Central memory CD8-positive, alpha-beta T cell (primary cell): ENCODE results near the gene ZNF575.
"Not testable (repeated sequence)": the region's sequence is repeated elsewhere in the genome, so short reads cannot be mapped to it uniquely, and the experiment has no call there.

ENCODE experiments used
- ATAC-seq: fragments of 150-1000 bp; cut with Tn5 transposase; replicated peaks from 2 replicates; pipeline ENCODE4 v1.10.0; 2022; ENCODE audit warnings: mild to moderate bottlenecking, moderate FRiP score, moderate number of reproducible peaks; ENCODE audit not compliant: poor library complexity, severe bottlenecking; ENCODE audit errors: extremely low read depth
- DNase-seq, 2 donors: peaks; one replicate each; pipeline ENCODE4 v3.0.0; 2021; ENCODE audit warnings: low spot score in 2 of 2
- H3K27ac Mint-ChIP-seq: one replicate; pipeline ENCODE4 v1.8.0; 2022; ENCODE audit warnings: low read depth, mild to moderate bottlenecking, moderate library complexity, mixed read lengths
- H3K27me3 Mint-ChIP-seq: one replicate; pipeline ENCODE4 v1.8.0; 2022; ENCODE audit warnings: mixed read lengths
- H3K36me3 Mint-ChIP-seq: one replicate; pipeline ENCODE4 v1.8.0; 2022; ENCODE audit warnings: mild to moderate bottlenecking, moderate library complexity, mixed read lengths; ENCODE audit not compliant: insufficient read depth
- H3K4me1 Mint-ChIP-seq: one replicate; pipeline ENCODE4 v1.8.0; 2022; ENCODE audit warnings: mixed read lengths
- H3K4me3 Mint-ChIP-seq: one replicate; pipeline ENCODE4 v1.8.0; 2022; ENCODE audit warnings: mild to moderate bottlenecking, moderate library complexity, mixed read lengths
- H3K9me3 Mint-ChIP-seq: one replicate; pipeline ENCODE4 v1.8.0; 2022; ENCODE audit warnings: mixed read lengths

The ZNF575 gene

GRCh38 chr19:43534816-43535761 is 2.1 kb downstream of the ZNF575 start:
- Mint-ChIP-seq H3K4me3 (peak overlapping the region; percentile 25), H3K4me1 (peaks cover 23% of the 10 kb centered on the region), H3K27me3 (no peaks in the 10 kb centered on the region), H3K27ac (peak overlapping the region; percentile 82), H3K9me3 (peaks cover 11% of the 10 kb centered on the region), H3K36me3 (peaks cover 11% of the 10 kb centered on the region)
- no peak for DNase-seq
- no peak for ATAC-seq

DNA sequence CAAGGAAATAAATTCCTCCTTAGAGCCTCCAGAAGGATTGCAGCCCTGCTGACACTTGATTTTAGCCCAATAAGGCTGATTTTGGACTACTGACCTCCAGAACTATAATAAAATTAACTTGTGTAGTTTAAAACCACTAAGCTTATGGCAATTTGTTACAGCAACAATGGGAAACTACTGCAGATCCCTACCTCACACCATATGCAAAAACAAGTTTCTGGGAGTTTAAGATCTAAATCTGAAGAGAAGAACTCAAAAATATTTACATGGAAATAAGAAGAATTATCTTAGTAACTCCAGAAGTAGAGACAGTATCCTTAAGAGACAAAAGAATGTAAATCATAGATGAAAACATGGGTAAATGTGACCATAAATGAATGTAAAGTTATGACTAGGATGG is 5.9 kb downstream of the ZNF575 start:
- Mint-ChIP-seq H3K4me3 (no peak overlapping the region), H3K36me3 (peaks cover 16% of the 10 kb centered on the region), H3K27ac (no peak overlapping the region), H3K27me3 (no peaks in the 10 kb centered on the region), H3K4me1 (peaks cover 9% of the 10 kb centered on the region), H3K9me3 (peaks cover 11% of the 10 kb centered on the region)
- ATAC-seq (no peak), DNase-seq (no peak)

- H3K4me1 Mint-ChIP-seq = peaks cover 3% of the 10 kb centered on the region
- H3K36me3 Mint-ChIP-seq = peaks cover 15% of the 10 kb centered on the region
- H3K27ac Mint-ChIP-seq = no peak overlapping the region
- DNase-seq = no peak
- ATAC-seq = no peak
- H3K9me3 Mint-ChIP-seq = peaks cover 11% of the 10 kb centered on the region
- H3K4me3 Mint-ChIP-seq = no peak overlapping the region
- no peaks in the 10 kb centered on the region for H3K27me3 Mint-ChIP-seq
These were observed 7.4 kb downstream of the ZNF575 start for GRCh38 chr19:43540381-43540780.

GRCh38 chr19:43541920-43542650 is 9.1 kb downstream of the ZNF575 start:
- Mint-ChIP-seq H3K27ac (no peak overlapping the region), H3K9me3 (peaks cover 11% of the 10 kb centered on the region), H3K27me3 (no peaks in the 10 kb centered on the region), H3K36me3 (peaks cover 16% of the 10 kb centered on the region), H3K4me1 (no peaks in the 10 kb centered on the region), H3K4me3 (no peak overlapping the region)
- no peak for DNase-seq
- ATAC-seq = no peak

- Mint-ChIP-seq H3K4me1 (no peaks in the 10 kb centered on the region), H3K36me3 (peaks cover 17% of the 10 kb centered on the region), H3K9me3 (peaks cover 3% of the 10 kb centered on the region), H3K27ac (peak overlapping the region; percentile 35), H3K27me3 (no peaks in the 10 kb centered on the region), H3K4me3 (no peak overlapping the region)
- ATAC-seq = no peak
- DNase-seq = no peak
These were observed 11.1 kb downstream of the ZNF575 start for GRCh38 chr19:43544077-43544476.

DNA sequence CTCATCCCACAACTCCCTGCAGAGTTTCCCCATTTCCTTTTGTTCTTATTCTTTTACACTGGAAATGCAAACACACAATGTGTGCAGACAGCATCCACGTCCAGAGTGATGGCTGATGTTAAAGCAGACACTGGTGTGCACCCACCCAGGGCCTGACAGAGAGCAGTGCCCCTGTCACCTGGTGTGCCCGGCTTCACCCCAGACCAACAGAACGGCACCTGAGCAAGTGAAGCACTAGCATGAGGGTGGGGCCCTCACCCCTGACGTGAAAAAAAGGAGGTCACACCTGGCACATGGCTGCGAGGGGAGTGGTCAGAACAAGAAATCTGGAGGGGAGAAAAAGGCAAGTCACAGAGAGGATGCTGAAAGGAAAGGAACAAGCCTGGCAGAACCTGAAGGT is 12.3 kb downstream of the ZNF575 start:
- peak overlapping the region; percentile 45 for H3K4me3 Mint-ChIP-seq
- ATAC-seq (no peak), DNase-seq (no peak)
- H3K9me3 Mint-ChIP-seq = no peaks in the 10 kb centered on the region
- peaks cover 23% of the 10 kb centered on the region for H3K36me3 Mint-ChIP-seq
- H3K27ac Mint-ChIP-seq = no peak overlapping the region
- H3K4me1 Mint-ChIP-seq = no peaks in the 10 kb centered on the region
- no peaks in the 10 kb centered on the region for H3K27me3 Mint-ChIP-seq

DNA sequence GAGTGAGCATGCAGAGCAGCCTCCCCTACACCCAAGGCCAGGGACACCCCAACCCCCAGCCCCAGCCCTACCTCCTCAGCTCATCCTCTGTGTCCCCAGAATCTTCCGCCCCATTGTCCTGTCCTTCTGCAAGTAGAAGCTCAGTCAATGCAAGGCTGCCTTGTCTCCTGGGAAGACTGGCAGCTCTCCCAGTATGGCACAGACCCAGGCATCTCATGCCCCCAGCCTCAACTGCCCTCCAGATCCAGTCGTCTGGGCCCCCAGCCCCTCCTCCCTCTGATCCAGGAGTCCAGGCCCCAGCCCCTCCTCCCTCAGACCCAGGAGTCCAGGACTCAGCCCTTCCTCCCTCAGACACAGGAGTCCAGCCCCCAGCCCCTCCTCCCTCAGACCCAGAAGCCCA is 13.0 kb downstream of the ZNF575 start:
- no peaks in the 10 kb centered on the region for H3K9me3 Mint-ChIP-seq
- H3K27ac Mint-ChIP-seq = no peak overlapping the region
- no peaks in the 10 kb centered on the region for H3K27me3 Mint-ChIP-seq
- peaks cover 27% of the 10 kb centered on the region for H3K36me3 Mint-ChIP-seq
- ATAC-seq (no peak), DNase-seq (no peak)
- no peak overlapping the region for H3K4me3 Mint-ChIP-seq
- no peaks in the 10 kb centered on the region for H3K4me1 Mint-ChIP-seq

GRCh38 chr19:43546581-43546980 is 13.6 kb downstream of the ZNF575 start:
- Mint-ChIP-seq H3K4me3 (no peak overlapping the region), H3K36me3 (peaks cover 29% of the 10 kb centered on the region)
- no peak for DNase-seq

DNA sequence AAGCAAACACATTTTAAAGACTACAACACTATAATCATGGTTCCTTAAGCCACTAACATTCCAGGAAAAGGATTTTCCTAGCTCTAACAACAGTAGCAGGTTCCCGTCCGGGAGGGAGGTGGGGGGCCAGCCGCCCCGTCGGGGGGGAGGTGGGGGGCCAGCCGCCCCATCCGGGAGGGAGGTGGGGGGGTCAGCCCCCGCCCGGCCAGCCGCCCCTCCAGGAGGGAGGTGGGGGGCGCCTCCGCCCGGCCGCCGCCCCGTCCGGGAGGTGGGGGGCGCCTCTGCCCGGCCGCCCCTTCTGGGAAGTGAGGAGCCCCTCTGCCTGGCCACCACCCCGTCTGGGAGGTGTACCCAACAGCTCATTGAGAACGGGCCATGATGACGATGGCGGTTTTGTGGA is 14.9 kb downstream of the ZNF575 start:
- peaks cover 27% of the 10 kb centered on the region for H3K36me3 Mint-ChIP-seq
- not testable (repeated sequence) for H3K4me1 Mint-ChIP-seq, ATAC-seq, DNase-seq, H3K27ac Mint-ChIP-seq, H3K9me3 Mint-ChIP-seq, H3K4me3 Mint-ChIP-seq, H3K27me3 Mint-ChIP-seq

More at GRCh38 chr19:43546581-43546980, 13.6 kb downstream of the ZNF575 start:
- no peak for ATAC-seq
- no peaks in the 10 kb centered on the region for H3K27me3 Mint-ChIP-seq
- H3K9me3 Mint-ChIP-seq = no peaks in the 10 kb centered on the region
- no peak overlapping the region for H3K27ac Mint-ChIP-seq
- peaks cover 3% of the 10 kb centered on the region for H3K4me1 Mint-ChIP-seq

- peaks cover 30% of the 10 kb centered on the region for H3K36me3 Mint-ChIP-seq
These were observed 15.7 kb downstream of the ZNF575 start for GRCh38 chr19:43548706-43549105.

DNA sequence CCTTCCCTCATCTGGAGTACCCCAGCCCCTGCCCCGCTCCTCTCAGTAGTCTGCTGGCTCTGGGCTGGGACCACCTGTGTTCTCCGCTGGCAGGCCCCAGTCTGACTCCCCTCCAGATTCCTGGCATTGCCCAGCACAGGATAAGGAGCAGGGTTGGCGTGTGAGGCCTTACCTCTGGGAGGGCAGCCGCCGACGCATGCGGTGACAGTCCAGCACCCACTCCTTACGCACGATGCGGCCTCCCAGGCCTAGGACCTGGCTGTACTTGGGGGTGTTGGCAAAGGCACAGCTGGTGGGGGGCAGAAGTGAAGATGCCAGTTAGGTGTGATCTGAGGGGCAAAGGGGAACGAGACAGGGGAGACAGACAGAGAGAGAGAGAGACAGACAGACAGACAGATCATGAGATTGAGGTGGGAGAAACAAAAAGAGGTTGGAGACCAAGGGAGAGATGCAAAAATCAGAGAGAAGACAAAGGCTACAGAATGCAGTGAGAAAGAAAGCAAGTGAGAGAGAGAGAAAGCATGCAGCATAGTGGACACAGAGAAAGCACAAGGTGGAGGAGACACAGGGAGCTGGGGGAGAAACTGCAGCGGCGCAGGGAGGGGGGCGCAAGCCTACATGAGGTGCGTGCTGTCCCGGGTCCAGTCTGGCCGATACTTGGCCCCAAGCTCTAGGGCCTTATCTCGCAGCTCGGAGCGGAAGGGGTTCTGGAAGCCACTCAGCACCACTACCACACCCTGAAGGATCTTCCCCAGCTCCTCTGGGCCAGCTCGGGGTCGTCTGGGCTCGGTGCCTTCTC is 18.6 kb downstream of the ZNF575 start:
- Mint-ChIP-seq H3K27ac (peak overlapping the region; percentile 64), H3K4me3 (no peak overlapping the region), H3K36me3 (peaks cover 30% of the 10 kb centered on the region), H3K27me3 (no peaks in the 10 kb centered on the region), H3K9me3 (no peaks in the 10 kb centered on the region), H3K4me1 (peaks cover 24% of the 10 kb centered on the region)
- DNase-seq (no peak), ATAC-seq (no peak)

More at GRCh38 chr19:43548706-43549105, 15.7 kb downstream of the ZNF575 start:
- Mint-ChIP-seq H3K27me3 (no peaks in the 10 kb centered on the region), H3K4me3 (no peak overlapping the region), H3K27ac (no peak overlapping the region), H3K9me3 (no peaks in the 10 kb centered on the region), H3K4me1 (peaks cover 6% of the 10 kb centered on the region)
- no peak for DNase-seq
- no peak for ATAC-seq

DNA sequence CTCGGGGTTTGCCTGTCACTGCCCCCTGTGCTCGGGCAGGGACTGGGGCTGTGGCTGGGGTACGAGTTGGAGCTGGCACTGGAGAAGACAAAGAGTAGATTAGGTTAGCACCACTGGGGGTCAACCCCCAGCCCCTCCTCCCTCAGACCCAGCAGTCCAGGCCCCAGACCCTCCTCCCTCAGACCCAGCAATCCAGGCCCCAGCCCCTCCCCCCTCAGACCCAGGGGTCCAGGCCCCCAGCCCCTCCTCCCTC is 19.1 kb downstream of the ZNF575 start:
- Mint-ChIP-seq H3K36me3 (peaks cover 30% of the 10 kb centered on the region), H3K27ac (no peak overlapping the region)
- DNase-seq = no peak

More for the DNA sequence above, 19.1 kb downstream of the ZNF575 start:
- Mint-ChIP-seq H3K4me1 (peaks cover 24% of the 10 kb centered on the region), H3K9me3 (no peaks in the 10 kb centered on the region), H3K4me3 (no peak overlapping the region), H3K27me3 (no peaks in the 10 kb centered on the region)
- no peak for ATAC-seq
